Left forelimb (tissue), 1 donor: ENCODE results near the gene CDK16.
"Not testable (repeated sequence)": the region's sequence is repeated elsewhere in the genome, so short reads cannot be mapped to it uniquely, and the experiment has no call there.

Experiments
- DNase-seq: peaks from one replicate; pipeline ENCODE4 v3.0.0-alpha.2; 2018; ENCODE audit warnings: low spot score

The CDK16 gene

GRCh38 chrX:47250017-47250347, 31.5 kb downstream of the CDK16 start:
- DNase-seq = no peak

GRCh38 chrX:47257620-47258019, 39.1 kb downstream of the CDK16 start:
- not testable (repeated sequence) for DNase-seq

GRCh38 chrX:47264483-47265173, 46.1 kb downstream of the CDK16 start:
- no peak for DNase-seq

GRCh38 chrX:47266643-47267042, 48.2 kb downstream of the CDK16 start:
- DNase-seq = no peak

- no peak for DNase-seq
Observed at GRCh38 chrX:47272013-47272408, 53.5 kb downstream of the CDK16 start.

- DNase-seq = no peak
Observed at GRCh38 chrX:47273011-47273730, 54.7 kb downstream of the CDK16 start.

GRCh38 chrX:47278691-47279090, 60.2 kb downstream of the CDK16 start:
- DNase-seq = no peak
